ENCODE results near the gene IDH3G. TPM values are rescaled to one million over a fixed set of nuclear protein-coding genes. Genes with fewer than 3 reads are reported as not detected.

The IDH3G gene
- total RNA-seq, 1 donor from 2014 or later = 40.3 TPM

GRCh38 chrX:153824348-153824747 is 30.2 kb upstream of the IDH3G start:
- Histone ChIP-seq H4K20me1 (ENCODE audit: low read depth) (peaks cover 8% of the 10 kb centered on the region), H3K4me3 (no peak overlapping the region), H3F3A (ENCODE audit: low read depth) (peaks cover 16% of the 10 kb centered on the region), H3K27ac (no peak overlapping the region), H3K4me1 (peaks cover 5% of the 10 kb centered on the region), H3K36me3 (no peaks in the 10 kb centered on the region), H3K27me3 (peaks cover 31% of the 10 kb centered on the region), H2AFZ (replicated peaks) (no peak overlapping the region), H3K9me3 (ENCODE audit: low read depth) (no peaks in the 10 kb centered on the region), H3K4me2 (no peak overlapping the region), H3K9ac (no peak overlapping the region), H3K79me2 (ENCODE audit: low read depth) (no peaks in the 10 kb centered on the region)
- H3K36me3 Mint-ChIP-seq = peaks cover 5% of the 10 kb centered on the region
- H3K4me3 Mint-ChIP-seq = no peak overlapping the region
- TF ChIP-seq EZH2phosphoT487 (IDR thresholded peaks at IDR 0.05) = no peak
- TF ChIP-seq CTCF (IDR thresholded peaks at IDR 0.05) = no peak
- no peak for TF ChIP-seq EZH2 (IDR thresholded peaks at IDR 0.05)
- H3K4me1 Mint-ChIP-seq = peaks cover 28% of the 10 kb centered on the region
- H3K27ac Mint-ChIP-seq = no peak overlapping the region
- DNase-seq (ENCODE audit: low spot score) = no peak
- H3K9me3 Mint-ChIP-seq = peaks cover 7% of the 10 kb centered on the region
- H3K27me3 Mint-ChIP-seq (ENCODE audit: insufficient read depth, low read depth) = peaks cover 13% of the 10 kb centered on the region

- H3K4me3 Mint-ChIP-seq = no peak overlapping the region
- Histone ChIP-seq H3K4me2 (no peak overlapping the region), H3K36me3 (no peaks in the 10 kb centered on the region), H3K79me2 (ENCODE audit: low read depth) (no peaks in the 10 kb centered on the region), H3K27ac (no peak overlapping the region), H3K4me1 (peaks cover 7% of the 10 kb centered on the region), H3F3A (ENCODE audit: low read depth) (peaks cover 10% of the 10 kb centered on the region), H3K27me3 (no peaks in the 10 kb centered on the region), H3K9ac (no peak overlapping the region), H3K4me3 (no peak overlapping the region), H4K20me1 (ENCODE audit: low read depth) (no peaks in the 10 kb centered on the region), H3K9me3 (ENCODE audit: low read depth) (no peaks in the 10 kb centered on the region), H2AFZ (replicated peaks) (no peak overlapping the region)
- no peaks in the 10 kb centered on the region for H3K36me3 Mint-ChIP-seq
- H3K27me3 Mint-ChIP-seq (ENCODE audit: insufficient read depth, low read depth) = peaks cover 11% of the 10 kb centered on the region
- H3K9me3 Mint-ChIP-seq = peaks cover 12% of the 10 kb centered on the region
- no peak for DNase-seq (ENCODE audit: low spot score)
- no peak for TF ChIP-seq EZH2phosphoT487 (IDR thresholded peaks at IDR 0.05)
- TF ChIP-seq EZH2 (IDR thresholded peaks at IDR 0.05) = no peak
- no peak for TF ChIP-seq CTCF (IDR thresholded peaks at IDR 0.05)
- peaks cover 36% of the 10 kb centered on the region for H3K4me1 Mint-ChIP-seq
- no peak overlapping the region for H3K27ac Mint-ChIP-seq
These were observed 26.9 kb upstream of the IDH3G start for GRCh38 chrX:153821066-153821465.

GRCh38 chrX:153820601-153821000 is 26.4 kb upstream of the IDH3G start:
- H3K4me1 Mint-ChIP-seq = peaks cover 36% of the 10 kb centered on the region
- DNase-seq (ENCODE audit: low spot score) = no peak

More at GRCh38 chrX:153820601-153821000, 26.4 kb upstream of the IDH3G start:
- Histone ChIP-seq H3K4me2 (no peak overlapping the region), H3K4me1 (peaks cover 7% of the 10 kb centered on the region), H3K27ac (no peak overlapping the region), H3F3A (ENCODE audit: low read depth) (peaks cover 10% of the 10 kb centered on the region), H3K79me2 (ENCODE audit: low read depth) (no peaks in the 10 kb centered on the region), H3K27me3 (no peaks in the 10 kb centered on the region), H3K9ac (no peak overlapping the region), H3K36me3 (no peaks in the 10 kb centered on the region), H4K20me1 (ENCODE audit: low read depth) (no peaks in the 10 kb centered on the region), H2AFZ (replicated peaks) (no peak overlapping the region), H3K4me3 (no peak overlapping the region), H3K9me3 (ENCODE audit: low read depth) (no peaks in the 10 kb centered on the region)
- peaks cover 11% of the 10 kb centered on the region for H3K9me3 Mint-ChIP-seq
- H3K36me3 Mint-ChIP-seq = no peaks in the 10 kb centered on the region
- no peak for TF ChIP-seq CTCF (IDR thresholded peaks at IDR 0.05)
- TF ChIP-seq EZH2phosphoT487 (IDR thresholded peaks at IDR 0.05) = no peak
- no peak for TF ChIP-seq EZH2 (IDR thresholded peaks at IDR 0.05)
- H3K4me3 Mint-ChIP-seq = no peak overlapping the region
- peaks cover 11% of the 10 kb centered on the region for H3K27me3 Mint-ChIP-seq (ENCODE audit: insufficient read depth, low read depth)
- H3K27ac Mint-ChIP-seq = no peak overlapping the region

Measured in neural progenitor cell (in vitro differentiated cells).